GM12872 (cell line): ENCODE measurements around the gene SERINC1.

Source experiments
- TF ChIP-seq, protein P1 (sequence below): IDR thresholded peaks from 3 replicates; pipeline ENCODE4 v1.5.1; 2011; ENCODE audit warnings: low read depth, mild to moderate bottlenecking, low read length, moderate library complexity; ENCODE audit not compliant: insufficient read depth

Gene SERINC1

DNA sequence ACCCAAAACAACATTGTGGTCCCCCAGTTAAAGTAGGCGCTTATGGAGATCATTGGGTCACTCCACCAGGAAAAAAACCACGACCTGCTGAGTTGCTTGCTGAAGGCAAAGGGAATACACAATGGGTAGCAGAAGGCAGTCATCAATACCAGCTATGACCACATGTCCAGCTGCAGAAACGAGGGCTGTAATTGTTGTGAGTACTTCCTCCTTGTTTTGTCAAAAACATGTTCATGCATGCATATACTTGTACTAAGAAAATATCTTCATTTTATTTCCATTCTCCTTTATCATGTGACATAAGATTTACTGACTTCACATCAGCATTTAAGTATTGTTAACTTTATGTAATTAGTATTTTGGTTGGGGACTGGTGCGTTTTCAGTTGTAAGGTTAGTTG, 16.9 kb downstream of the SERINC1 start:
- TF ChIP-seq, protein P1, sequence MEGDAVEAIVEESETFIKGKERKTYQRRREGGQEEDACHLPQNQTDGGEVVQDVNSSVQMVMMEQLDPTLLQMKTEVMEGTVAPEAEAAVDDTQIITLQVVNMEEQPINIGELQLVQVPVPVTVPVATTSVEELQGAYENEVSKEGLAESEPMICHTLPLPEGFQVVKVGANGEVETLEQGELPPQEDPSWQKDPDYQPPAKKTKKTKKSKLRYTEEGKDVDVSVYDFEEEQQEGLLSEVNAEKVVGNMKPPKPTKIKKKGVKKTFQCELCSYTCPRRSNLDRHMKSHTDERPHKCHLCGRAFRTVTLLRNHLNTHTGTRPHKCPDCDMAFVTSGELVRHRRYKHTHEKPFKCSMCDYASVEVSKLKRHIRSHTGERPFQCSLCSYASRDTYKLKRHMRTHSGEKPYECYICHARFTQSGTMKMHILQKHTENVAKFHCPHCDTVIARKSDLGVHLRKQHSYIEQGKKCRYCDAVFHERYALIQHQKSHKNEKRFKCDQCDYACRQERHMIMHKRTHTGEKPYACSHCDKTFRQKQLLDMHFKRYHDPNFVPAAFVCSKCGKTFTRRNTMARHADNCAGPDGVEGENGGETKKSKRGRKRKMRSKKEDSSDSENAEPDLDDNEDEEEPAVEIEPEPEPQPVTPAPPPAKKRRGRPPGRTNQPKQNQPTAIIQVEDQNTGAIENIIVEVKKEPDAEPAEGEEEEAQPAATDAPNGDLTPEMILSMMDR = no peak

DNA sequence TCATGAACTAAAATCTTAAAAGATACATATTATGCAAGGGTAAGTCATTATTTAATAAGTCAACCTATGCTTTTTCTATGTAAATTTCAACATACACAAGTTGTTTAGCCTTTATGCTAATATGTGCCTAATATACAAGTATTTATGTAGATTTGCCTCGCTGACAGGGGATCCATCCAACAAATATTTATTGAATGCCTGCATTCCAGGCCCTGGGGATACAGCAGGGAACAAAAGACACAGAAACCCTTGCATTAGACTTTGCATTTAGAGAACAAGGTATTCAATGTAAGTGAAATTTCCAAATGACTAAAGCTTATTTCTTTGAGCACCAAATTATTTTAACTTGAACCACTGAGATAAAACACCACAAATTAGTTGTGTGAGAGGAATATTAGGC, 19.1 kb downstream of the SERINC1 start:
- TF ChIP-seq, protein P1 = no peak

DNA sequence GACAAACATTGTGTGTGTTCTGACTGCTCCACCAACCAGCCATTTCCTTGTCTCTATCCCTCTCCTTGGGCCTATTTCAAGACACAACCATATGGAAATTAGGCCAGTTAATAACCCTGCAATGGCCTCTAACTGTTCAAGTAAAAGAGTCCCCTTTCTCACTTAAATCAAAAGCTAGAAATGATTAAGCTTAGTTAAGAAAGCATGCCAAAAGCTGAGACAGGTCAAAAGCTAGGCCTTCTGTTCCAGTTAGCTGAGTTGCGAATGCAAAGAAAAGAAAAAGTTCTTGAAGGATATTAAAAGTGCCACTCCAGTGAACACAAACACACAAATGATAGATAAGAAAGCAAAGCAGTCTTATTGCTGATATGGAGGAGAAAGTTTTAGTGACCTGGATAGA, 22.5 kb downstream of the SERINC1 start:
- TF ChIP-seq, protein P1 = no peak

DNA sequence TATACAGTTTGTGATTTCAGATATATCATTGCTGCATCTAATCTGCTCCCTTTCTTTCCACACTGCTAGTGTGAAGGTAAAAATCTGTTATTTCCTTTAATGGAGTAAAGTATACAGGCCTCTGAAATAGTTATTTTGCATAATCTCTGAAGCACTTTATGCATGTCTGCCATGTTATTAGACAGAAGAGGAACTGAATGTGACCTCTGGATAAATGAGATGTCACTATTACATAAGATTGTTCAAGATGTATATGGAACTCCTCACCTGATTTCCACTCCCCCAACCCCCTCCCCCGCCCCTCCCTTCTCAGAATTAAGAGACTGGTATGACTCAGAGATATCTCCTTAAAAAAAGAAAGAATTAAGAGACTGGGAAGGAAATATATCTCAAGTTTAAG, 26.3 kb downstream of the SERINC1 start:
- TF ChIP-seq, protein P1 = no peak

DNA sequence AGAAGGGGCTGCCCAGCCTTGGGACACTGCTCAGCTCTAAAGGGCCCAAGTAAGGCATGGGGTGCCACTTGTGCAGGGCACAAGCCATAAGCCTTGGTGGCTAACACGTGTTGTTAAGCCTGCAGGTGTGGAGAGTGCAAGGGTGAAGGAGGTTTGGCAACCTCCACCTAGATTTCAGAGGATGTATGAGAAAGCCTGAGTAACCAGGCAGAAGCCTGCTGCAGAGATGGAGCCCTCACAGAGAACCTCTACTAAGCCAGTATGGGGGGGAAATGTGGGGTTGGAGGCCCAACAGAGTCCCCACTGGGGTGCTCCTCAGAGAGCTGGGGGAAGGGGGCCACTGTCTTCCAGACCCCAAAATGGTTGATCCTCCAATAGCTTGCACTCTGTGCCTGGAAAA, 32.6 kb downstream of the SERINC1 start:
- TF ChIP-seq, protein P1 = no peak

DNA sequence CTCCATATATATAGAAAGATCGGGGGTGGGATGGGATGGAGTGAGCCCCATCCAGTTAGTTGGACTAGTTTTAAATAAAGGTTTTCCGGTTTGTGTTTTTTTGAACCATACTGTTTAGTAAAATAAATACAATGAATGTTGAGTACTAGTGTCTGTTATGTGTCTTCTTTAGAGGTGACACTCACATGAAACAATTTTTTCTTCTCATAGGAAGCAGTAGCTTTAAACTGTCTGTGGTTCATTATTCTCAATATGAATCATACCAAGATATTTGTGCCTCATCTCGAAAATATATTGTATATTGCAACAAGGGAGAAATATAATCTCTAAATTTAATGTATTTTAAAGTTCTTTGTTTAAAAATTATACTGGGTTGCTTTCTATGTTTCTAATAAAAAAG, 38.8 kb downstream of the SERINC1 start:
- TF ChIP-seq, protein P1 = no peak

DNA sequence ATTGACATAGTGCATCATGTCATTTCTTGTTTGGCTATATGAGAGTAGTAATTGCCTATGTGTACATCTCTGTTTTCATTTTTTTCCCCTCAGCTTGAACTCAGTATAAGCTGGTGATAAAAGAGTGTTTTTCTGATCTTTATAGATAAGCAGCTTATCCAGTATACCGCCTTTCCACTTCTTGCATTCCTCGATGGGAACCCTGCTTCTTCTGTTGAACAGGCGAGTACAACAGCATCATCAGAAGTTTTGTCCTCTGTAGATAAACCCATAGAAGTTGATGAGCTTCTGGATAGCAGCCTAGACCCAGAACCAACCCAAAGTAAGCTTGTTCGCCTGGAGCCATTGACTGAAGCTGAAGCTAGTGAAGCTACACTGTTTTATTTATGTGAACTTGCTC, 39.8 kb downstream of the SERINC1 start:
- TF ChIP-seq, protein P1 = no peak

DNA sequence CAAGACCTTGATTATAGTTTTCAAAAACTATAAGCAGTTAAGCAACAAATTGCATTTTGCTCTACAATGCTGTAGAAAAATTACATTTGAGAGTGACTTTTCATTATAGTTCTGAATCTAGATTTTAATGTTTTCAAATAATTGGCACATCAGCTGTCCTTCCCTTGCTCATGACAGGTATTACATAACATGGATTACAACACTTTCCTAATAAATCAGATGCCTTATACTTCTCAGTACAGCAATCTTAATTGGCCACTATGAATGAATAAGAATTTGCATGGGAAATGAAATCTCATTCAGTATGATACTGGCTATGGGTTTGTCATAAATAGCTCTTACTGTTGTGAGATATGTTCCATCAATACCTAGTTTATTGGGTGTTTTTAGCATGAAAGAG, 42.3 kb downstream of the SERINC1 start:
- TF ChIP-seq, protein P1 = no peak
